GM06990 (cell line): Measurements from ENCODE around the gene MYB.

Source experiments
- DNase-seq: peaks from one replicate; pipeline ENCODE4 v3.0.0-alpha.2; 2011; ENCODE audit not compliant: insufficient read length; ENCODE audit errors: extremely low read depth
- H3K27me3 ChIP-seq: replicated peaks from 2 replicates; pipeline ENCODE4 v1.6.0; 2011; ENCODE audit warnings: low read length; ENCODE audit not compliant: control insufficient read depth, insufficient read depth
- H3K36me3 ChIP-seq: 2 replicates; pipeline ENCODE4 v1.5.1; 2011; ENCODE audit warnings: low read length; ENCODE audit not compliant: control insufficient read depth, insufficient read depth
- H3K4me3 ChIP-seq: replicated peaks from 2 replicates; pipeline ENCODE4 v1.5.1; 2011; ENCODE audit warnings: low read depth, mild to moderate bottlenecking, control low read depth, low read length
- CTCF ChIP-seq: IDR thresholded peaks from 2 replicates; pipeline ENCODE4 v1.5.1; 2011; ENCODE audit warnings: low read length, control low read depth, mild to moderate bottlenecking, inconsistent platforms; ENCODE audit not compliant: insufficient read depth, poor library complexity, severe bottlenecking

The MYB gene

DNA sequence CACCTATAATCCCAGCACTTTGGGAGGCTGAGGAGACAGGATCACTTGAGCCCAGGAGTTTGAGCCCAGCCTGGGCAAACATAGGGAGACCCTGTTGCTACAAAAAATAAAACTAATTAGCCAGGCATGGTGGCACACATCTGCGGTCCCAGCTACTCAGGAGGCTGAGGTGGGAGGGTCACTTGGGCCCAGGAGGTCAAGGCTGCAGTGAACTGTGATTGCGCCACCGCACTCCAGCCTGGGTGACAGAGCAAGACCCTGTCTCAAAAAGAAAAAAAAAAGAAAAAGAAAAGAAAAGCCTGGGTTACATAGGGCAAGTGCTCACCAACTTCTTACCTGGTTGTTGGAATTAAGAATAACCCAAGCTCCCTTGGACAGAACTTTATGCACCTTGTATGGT lies 14.6 kb upstream of the MYB start:
- no peak for TF ChIP-seq CTCF
- no peaks in the 10 kb centered on the region for H3K27me3 ChIP-seq
- no peak overlapping the region for H3K4me3 ChIP-seq
- no peaks in the 10 kb centered on the region for H3K36me3 ChIP-seq
- no peak for DNase-seq

DNA sequence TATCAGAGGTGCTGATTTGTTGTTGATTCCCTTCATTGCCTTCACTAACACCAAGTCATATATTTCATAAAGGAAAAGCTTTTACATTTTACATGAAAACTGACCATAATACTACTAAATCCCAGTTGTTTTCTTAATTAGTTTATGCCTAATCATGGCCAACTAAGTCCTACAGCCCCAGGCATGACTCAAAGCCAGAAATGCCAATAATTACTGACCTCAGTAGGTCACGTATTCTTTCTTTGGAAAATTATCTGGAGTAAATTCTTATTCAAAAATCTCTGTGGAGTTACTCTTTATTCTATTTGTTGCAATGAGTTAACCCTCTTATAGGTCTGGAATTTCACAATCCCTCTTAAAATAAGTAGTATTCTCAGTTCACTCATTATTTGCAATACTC lies 13.5 kb upstream of the MYB start:
- no peak for DNase-seq
- no peak for TF ChIP-seq CTCF
- no peaks in the 10 kb centered on the region for H3K36me3 ChIP-seq
- H3K27me3 ChIP-seq = no peaks in the 10 kb centered on the region
- H3K4me3 ChIP-seq = no peak overlapping the region

DNA sequence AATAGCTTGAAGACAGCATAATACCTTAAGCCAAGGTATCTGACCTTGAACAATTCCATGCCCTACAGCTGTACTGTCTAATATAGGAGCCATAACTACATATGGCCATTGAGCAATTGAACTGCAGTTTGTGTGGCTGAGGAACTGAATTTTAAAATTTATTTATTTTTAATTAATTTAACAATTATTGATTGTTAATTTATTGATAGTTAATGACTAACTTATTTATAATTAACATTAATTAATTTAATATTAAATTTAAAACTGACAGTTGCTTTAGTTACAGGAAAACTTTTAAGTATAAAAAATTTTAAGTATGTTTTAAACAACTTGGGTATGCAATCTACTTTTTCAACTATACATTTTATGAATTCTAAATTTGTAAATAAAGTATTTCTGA lies 12.3 kb upstream of the MYB start:
- H3K4me3 ChIP-seq = no peak overlapping the region
- TF ChIP-seq CTCF = no peak
- DNase-seq = no peak
- H3K36me3 ChIP-seq = no peaks in the 10 kb centered on the region
- no peaks in the 10 kb centered on the region for H3K27me3 ChIP-seq

- Histone ChIP-seq H3K4me3 (no peak overlapping the region), H3K27me3 (no peaks in the 10 kb centered on the region), H3K36me3 (no peaks in the 10 kb centered on the region)
- TF ChIP-seq CTCF = no peak
- no peak for DNase-seq
These were observed 10.9 kb upstream of the MYB start for GRCh38 chr6:135170238-135170637.

GRCh38 chr6:135170849-135171248 lies 10.3 kb upstream of the MYB start:
- TF ChIP-seq CTCF = no peak
- Histone ChIP-seq H3K36me3 (no peaks in the 10 kb centered on the region), H3K4me3 (no peak overlapping the region), H3K27me3 (no peaks in the 10 kb centered on the region)
- peak; percentile 30 for DNase-seq

DNA sequence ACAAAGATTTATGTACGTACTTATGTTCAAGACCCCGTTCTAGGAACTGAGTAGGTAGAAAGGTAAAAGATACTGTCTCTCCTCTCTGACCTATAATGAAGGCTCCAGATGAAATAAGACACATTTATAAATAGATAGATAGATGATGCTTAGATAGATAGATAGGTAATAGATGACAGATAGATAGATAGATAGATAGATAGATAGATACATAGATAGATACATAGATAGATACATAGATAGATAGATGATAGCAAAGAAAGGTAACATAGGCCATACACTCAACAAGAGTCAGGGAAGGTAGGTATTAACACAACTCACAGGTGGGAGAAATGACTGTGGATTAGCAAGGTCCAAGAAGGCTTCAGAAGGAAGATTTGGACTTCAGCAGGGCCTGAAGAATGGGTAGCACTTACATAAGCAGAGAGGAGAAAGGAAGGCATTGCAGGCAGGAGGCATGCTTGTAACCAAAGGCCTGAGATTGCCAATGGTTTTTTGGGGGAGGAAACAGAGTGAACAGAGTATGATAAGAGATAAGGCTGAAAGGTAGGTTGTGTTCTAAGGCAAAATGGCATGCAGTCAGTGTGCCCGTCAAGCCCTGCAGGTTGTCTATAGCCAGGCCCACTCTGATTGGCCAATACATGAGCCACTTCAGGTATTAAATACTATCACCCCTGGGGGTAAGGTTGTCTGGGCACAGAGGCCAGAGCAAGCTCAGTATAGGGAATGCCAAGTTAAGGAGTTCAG lies 7.7 kb upstream of the MYB start:
- H3K27me3 ChIP-seq = no peaks in the 10 kb centered on the region
- no peaks in the 10 kb centered on the region for H3K36me3 ChIP-seq
- DNase-seq = no peak
- no peak overlapping the region for H3K4me3 ChIP-seq
- TF ChIP-seq CTCF = no peak
